ENCODE results near the gene NTN4.
"Not testable (repeated sequence)": the region's sequence is repeated elsewhere in the genome, so short reads cannot be mapped to it uniquely, and the experiment has no call there.

NTN4 gene

GRCh38 chr12:95796225-95796981 is 5.8 kb upstream of the NTN4 start:
- no peak for DNase-seq

- DNase-seq, result no peak
These were observed 619 bp upstream of the NTN4 start for GRCh38 chr12:95790917-95791849.

- no peak for DNase-seq
These were observed 1.2 kb downstream of the NTN4 start for GRCh38 chr12:95789126-95790032.

DNA sequence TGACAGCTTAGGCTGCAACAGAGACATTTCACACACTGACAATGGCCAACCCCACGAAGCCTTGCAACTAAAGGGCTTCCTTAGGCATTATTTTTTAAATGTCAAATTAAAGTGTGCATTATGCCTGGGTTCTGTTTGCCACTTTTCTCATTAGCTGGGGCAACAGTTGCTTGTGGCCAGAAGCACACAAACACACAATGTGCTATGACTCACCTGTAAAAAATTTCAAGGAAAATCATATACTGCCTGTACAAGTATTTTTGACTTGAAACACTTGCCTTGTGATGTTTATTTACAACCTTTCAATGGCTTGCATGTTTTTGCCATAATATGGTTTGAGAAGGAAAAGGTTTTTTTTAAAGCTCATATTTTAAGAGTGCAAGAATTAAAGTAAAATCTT is 1.9 kb downstream of the NTN4 start:
- no peak for DNase-seq

DNA sequence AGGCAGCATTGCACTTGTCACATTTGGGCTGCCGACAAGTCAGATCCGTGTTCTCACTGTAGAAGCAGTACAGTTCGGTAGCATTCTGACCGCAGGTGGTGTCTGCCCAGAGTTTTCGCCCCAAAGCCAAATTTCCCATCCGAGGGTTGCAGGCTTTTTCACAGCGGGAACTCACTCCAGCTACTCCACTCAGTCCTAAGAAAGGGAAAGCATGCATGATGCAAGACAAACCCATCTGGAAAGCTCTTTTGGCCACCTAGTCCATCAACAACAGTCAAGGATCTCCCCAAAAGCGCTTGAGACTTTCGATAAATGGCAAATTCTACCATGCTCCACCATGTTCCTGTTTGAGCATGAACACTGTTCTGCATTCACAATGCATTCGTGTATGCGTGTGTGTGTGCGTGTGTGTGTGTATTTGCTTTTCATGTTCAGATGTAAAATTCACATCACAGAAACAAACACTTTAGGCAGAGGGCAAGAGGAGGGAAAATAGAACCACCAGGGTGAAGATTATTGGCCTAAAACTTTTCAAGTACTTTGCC is 3.2 kb downstream of the NTN4 start:
- no peak for DNase-seq

GRCh38 chr12:95784915-95785314 is 5.6 kb downstream of the NTN4 start:
- no peak for DNase-seq

- DNase-seq, result no peak
These were observed 6.3 kb downstream of the NTN4 start for GRCh38 chr12:95784286-95784685.

DNA sequence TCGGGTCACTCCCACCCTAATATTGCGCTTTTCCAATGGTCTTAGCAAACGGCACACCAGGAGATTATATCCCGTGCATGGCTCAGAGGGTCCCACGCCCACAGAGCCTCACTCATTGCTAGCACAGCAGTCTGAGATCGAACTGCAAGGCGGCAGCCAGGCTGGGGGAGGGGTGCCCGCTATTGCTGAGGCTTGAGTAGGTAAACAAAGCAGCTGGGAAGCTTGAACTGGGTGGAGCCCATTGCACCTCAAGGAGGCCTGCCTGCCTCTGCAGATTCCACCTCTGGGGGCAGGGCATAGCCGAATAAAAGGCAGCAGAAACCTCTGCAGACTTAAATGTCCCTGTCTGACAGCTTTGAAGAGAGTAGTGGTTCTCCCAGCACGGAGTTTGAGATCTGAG is 15.1 kb downstream of the NTN4 start:
- DNase-seq, result not testable (repeated sequence)

DNA sequence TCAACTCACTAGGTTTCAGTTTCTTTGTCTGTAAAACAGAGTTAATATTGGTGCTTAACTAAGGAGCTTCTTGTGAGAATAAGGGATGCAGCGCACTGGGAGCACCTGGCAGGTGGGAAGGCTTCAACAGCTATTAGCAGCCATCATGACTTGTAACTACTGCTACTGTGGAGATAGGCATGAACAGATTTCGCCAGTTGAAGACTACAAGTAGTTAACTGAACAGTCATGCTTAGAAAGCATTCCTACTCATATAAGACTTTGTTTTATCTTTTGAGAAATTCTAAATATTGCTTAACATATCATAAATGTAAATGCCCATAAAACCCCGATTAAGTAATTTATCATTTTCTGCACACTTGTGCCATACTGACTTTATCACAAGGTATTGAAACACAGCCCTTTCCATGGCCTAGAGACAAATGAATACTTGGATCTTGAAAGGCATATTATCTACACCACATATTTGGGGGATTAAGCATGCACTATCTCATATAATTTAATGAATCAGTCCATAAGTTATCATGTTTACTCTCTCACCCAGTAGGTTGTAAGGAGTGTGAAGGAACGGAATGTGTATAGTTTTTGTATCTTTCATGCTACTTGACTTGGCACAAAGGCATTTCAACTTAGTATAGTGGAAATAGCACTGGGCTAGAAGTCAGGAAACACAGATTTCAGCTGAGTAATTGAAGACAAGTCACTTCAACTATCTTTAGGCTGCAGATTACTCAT is 16.1 kb downstream of the NTN4 start:
- DNase-seq, result no peak

GRCh38 chr12:95773320-95773719 is 17.2 kb downstream of the NTN4 start:
- DNase-seq, result no peak

GRCh38 chr12:95767703-95768102 is 22.9 kb downstream of the NTN4 start:
- DNase-seq, result no peak

DNA sequence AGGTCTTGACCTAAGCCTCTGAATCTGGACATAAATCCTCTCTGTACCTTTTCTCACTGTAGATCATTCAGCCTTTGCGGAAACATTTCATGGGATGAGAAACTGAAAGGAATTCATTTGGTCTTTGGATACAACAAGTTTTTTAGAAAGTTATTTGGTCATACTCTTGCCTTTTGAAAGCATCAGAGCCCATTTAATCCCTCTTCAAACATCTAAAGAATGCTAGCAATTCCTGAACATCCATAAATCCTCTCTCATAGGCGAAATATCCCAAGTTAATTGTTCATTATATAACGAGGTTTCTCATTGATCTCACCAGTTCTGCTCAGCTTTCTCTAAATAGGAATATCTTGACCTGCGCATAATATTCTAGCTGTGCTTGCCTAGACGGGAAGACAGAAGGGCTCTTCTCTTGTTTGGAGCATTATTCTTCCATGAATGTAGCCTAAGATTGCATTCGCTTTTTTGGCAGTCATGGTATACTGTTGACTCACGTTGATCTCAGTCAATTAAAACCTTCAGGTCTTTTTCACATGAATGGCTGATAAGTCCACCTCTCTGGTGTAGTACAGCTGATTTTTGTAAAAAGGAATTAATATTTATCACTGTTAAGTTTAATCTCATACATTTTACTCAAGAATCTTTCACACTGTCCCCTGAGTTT is 24.1 kb downstream of the NTN4 start:
- DNase-seq, result no peak

DNA sequence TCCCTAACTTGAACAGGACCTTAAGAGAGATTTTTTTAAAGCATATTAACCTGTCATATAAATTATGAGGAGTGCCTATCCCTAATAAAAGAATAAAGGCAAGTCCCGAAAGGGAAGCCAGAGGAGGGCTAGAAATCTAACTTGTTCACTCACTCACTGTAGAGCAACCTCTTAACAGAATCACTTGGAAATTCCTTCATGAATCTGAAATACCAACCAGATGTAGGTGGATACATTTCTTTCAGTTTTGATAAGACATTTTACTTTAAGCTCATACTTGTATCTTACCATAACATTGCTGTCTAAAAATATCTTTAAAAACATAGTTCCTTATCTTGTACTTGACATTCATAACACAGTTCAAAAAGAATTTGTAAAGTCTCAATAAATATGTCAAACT is 25.7 kb downstream of the NTN4 start:
- no peak for DNase-seq

DNA sequence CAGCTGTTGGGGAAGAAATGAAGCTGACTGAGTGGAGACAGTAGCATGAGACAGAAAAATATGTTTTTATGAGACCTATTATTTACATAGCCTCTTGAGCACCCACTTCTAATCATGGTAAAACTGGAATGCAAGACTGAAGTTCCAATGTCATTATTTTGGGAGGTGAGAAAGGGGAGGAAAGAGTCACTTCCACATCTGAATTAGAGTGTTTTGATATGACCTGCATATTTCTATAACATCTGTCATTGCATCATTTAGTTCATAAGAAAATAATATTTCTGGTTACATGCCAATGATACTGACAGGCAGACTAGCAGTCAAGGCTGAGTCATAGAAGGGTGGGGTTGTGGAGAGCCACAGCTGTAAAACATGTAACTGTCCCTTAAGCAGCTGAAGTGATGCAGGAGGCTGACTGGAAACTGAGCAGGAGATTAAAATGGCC is 26.7 kb downstream of the NTN4 start:
- DNase-seq, result no peak

- DNase-seq, result no peak
These were observed 28.3 kb downstream of the NTN4 start for GRCh38 chr12:95762123-95762785.

GRCh38 chr12:95760371-95760770 is 30.2 kb downstream of the NTN4 start:
- DNase-seq, result no peak

DNA sequence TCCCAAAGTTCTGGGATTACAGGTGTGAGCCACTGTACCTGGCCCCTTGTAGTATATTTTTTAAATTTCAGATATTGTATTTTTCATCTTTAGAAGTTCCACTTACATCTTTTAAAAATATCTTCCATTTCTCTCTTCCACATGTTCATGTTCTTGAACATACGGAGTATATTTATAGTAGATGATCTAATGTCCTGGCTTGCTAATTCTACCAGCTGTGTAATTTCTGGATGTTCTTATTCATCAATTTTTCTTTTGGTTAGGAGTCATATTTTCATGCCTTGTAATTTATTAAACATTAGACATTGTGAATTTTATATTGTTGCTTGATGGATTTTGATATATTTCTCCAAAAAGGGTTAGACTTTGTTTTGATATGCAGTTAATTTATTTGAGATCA is 30.8 kb downstream of the NTN4 start:
- DNase-seq, result no peak

- no peak for DNase-seq
These were observed 31.5 kb downstream of the NTN4 start for GRCh38 chr12:95759039-95759438.

DNA sequence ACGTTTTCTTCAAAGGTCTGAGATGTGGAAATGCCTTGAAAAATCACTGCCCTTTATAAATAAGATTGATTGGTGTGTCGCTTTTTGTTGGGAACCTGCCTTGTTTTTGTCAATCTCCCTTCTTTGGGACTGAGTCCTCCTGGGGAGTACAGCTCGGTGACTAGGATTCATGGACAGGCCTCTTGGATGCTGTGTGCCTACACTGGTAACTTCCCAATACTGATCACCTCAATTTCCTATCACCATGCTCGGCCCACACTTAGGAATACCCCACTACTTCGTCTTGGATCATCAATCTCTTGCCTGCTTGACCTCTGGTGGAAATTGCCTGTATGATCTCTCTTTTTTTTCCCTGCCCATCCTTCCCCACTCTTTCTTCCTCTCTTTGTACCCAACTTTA is 34.2 kb downstream of the NTN4 start:
- DNase-seq, result no peak

- no peak for DNase-seq
These were observed 35.2 kb downstream of the NTN4 start for GRCh38 chr12:95755261-95755865.

All from NCI-H774 (cell line).